Panc1 (cell line): Measurements from ENCODE around the gene SCG5.
A peak's percentile ranks its signal among the peaks of the same experiment; 100 is the strongest.
"Not testable (repeated sequence)": the region's sequence is repeated elsewhere in the genome, so short reads cannot be mapped to it uniquely, and the experiment has no call there.

Experiments
- CTCF ChIP-seq: fragments of 450-650 bp; IDR thresholded peaks from 2 replicates; pipeline ENCODE4 v1.5.1; 2017; ENCODE audit warnings: mild to moderate bottlenecking
- POLR2AphosphoS5 ChIP-seq: IDR thresholded peaks from 2 replicates; pipeline ENCODE4 v1.6.1; 2012; ENCODE audit warnings: mild to moderate bottlenecking, low read depth, low read length, moderate library complexity
- SIN3A ChIP-seq: IDR thresholded peaks from 2 replicates; pipeline ENCODE4 v1.6.1; 2012; ENCODE audit warnings: low read depth, mild to moderate bottlenecking, low read length, moderate library complexity, borderline replicate concordance; ENCODE audit not compliant: insufficient read depth
- TCF7L2 ChIP-seq: IDR thresholded peaks from 2 replicates; pipeline ENCODE4 v1.6.1; 2011; ENCODE audit warnings: mild to moderate bottlenecking, low read depth, low read length, inconsistent platforms

- TF ChIP-seq SIN3A, result 0 out of 2 replicates have a peak, but pooled peaks have one; percentile 43
- not testable (repeated sequence) for TF ChIP-seq CTCF, POLR2AphosphoS5, TCF7L2
Measured at GRCh38 chr15:32615051-32615870, 26.2 kb upstream of the SCG5 start, which contains the start of gene ARHGAP11A.
